Neuronal stem cell (in vitro differentiated cells): ENCODE measurements around the gene ARL2.

Experiments used
- DNase-seq: peaks from one replicate; pipeline ENCODE4 v3.0.0-alpha.2; 2013; ENCODE audit warnings: low spot score
- H2AFZ ChIP-seq: one replicate; pipeline ENCODE4 v1.6.1; 2013; ENCODE audit warnings: mild to moderate bottlenecking, low read length, inconsistent platforms
- H2AK5ac ChIP-seq: 2 replicates; pipeline ENCODE4 v1.6.1; 2013; ENCODE audit warnings: low read depth, mild to moderate bottlenecking, inconsistent platforms, low read length, moderate library complexity, mixed read lengths
- H2BK120ac ChIP-seq: 2 replicates; pipeline ENCODE4 v1.6.1; 2013; ENCODE audit warnings: low read depth, mild to moderate bottlenecking, inconsistent platforms, low read length, moderate library complexity, mixed read lengths
- H2BK12ac ChIP-seq: one replicate; pipeline ENCODE4 v1.6.1; 2013; ENCODE audit warnings: low read length, inconsistent platforms
- H2BK15ac ChIP-seq: 2 replicates; pipeline ENCODE4 v1.6.1; 2013; ENCODE audit warnings: mild to moderate bottlenecking, low read length, inconsistent platforms, mixed read lengths
- H2BK5ac ChIP-seq: one replicate; pipeline ENCODE4 v1.6.1; 2013; ENCODE audit warnings: inconsistent platforms, mild to moderate bottlenecking, low read length, moderate library complexity
- H3K14ac ChIP-seq: one replicate; pipeline ENCODE4 v1.6.1; 2013; ENCODE audit warnings: low read length, inconsistent platforms
- H3K18ac ChIP-seq: 2 replicates; pipeline ENCODE4 v1.6.1; 2013; ENCODE audit warnings: low read length, inconsistent platforms
- H3K23ac ChIP-seq: 2 replicates; pipeline ENCODE4 v1.6.1; 2013; ENCODE audit warnings: low read depth, mild to moderate bottlenecking, mixed read lengths, low read length, inconsistent platforms; ENCODE audit not compliant: poor library complexity
- H3K27ac ChIP-seq: replicated peaks from 3 replicates; pipeline ENCODE4 v1.5.1; 2013; ENCODE audit warnings: low read length, inconsistent platforms
- H3K27me3 ChIP-seq, 3 experiments: 2 replicates each; pipeline ENCODE4 v1.6.1; 2013; ENCODE audit warnings: low read length in 3 of 3, mild to moderate bottlenecking in 2 of 3, inconsistent platforms in 1 of 3, low read depth in 1 of 3, mixed read lengths in 1 of 3, moderate library complexity in 1 of 3; ENCODE audit not compliant: control insufficient read depth in 3 of 3, insufficient read depth in 3 of 3
- H3K36me3 ChIP-seq, 2 donors: replicated peaks in 1 of 2; 2 replicates each; pipeline ENCODE4 v1.6.1; 2013; ENCODE audit warnings: low read length in 2 of 2; ENCODE audit not compliant: control insufficient read depth in 2 of 2, insufficient read depth in 2 of 2
- H3K4ac ChIP-seq: 2 replicates; pipeline ENCODE4 v1.6.1; 2013; ENCODE audit warnings: inconsistent platforms, mild to moderate bottlenecking, low read length, moderate library complexity
- H3K4me1 ChIP-seq, 2 donors: 1 replicate in 1 of 2; 2 replicates in 1 of 2; pipeline ENCODE4 v1.6.1; 2013; ENCODE audit warnings: low read length in 2 of 2, low read depth in 1 of 2; ENCODE audit not compliant: control insufficient read depth in 2 of 2, insufficient read depth in 1 of 2
- H3K4me2 ChIP-seq: one replicate; pipeline ENCODE4 v1.6.1; 2013; ENCODE audit warnings: mild to moderate bottlenecking, low read length, inconsistent platforms; ENCODE audit not compliant: insufficient read depth, poor library complexity, severe bottlenecking
- H3K4me3 ChIP-seq, 2 donors: 2 replicates each; pipeline ENCODE4 v1.5.1; 2013; ENCODE audit warnings: low read length in 2 of 2, mild to moderate bottlenecking in 2 of 2, inconsistent platforms in 1 of 2, moderate library complexity in 1 of 2
- H3K79me1 ChIP-seq: one replicate; pipeline ENCODE4 v1.6.1; 2013; ENCODE audit warnings: low read depth, mild to moderate bottlenecking, inconsistent platforms, low read length, moderate library complexity
- H3K9ac ChIP-seq: one replicate; pipeline ENCODE4 v1.6.1; 2013; ENCODE audit warnings: mild to moderate bottlenecking, low read depth, low read length, inconsistent platforms; ENCODE audit not compliant: poor library complexity
- H3K9me3 ChIP-seq, 2 donors: replicated peaks in 1 of 2; 2 replicates each; pipeline versions ENCODE3 to v1.6.1; 2013; ENCODE audit warnings: low read length in 2 of 2, mild to moderate bottlenecking in 2 of 2, inconsistent platforms in 1 of 2, low read depth in 1 of 2, mixed read lengths in 1 of 2, moderate library complexity in 1 of 2; ENCODE audit not compliant: control insufficient read depth in 2 of 2, insufficient read depth in 1 of 2
- H4K8ac ChIP-seq: one replicate; pipeline ENCODE4 v1.6.1; 2013; ENCODE audit warnings: low read depth, mild to moderate bottlenecking, inconsistent platforms, low read length, moderate library complexity
- H4K91ac ChIP-seq: one replicate; pipeline ENCODE4 v1.6.1; 2013; ENCODE audit warnings: low read length, low read depth, mild to moderate bottlenecking, inconsistent platforms; ENCODE audit not compliant: poor library complexity
- whole genome bisulfite sequencing, 2 donors: extraction: QIAGEN DNeasy Blood & Tissue Kit; methylation state at CpG; one replicate each; pipeline ENCODE4 v1.1.7; 2013; ENCODE audit warnings: missing lambda C conversion rate in 2 of 2, mixed read lengths in 1 of 2; ENCODE audit not compliant: insufficient read length in 2 of 2, insufficient replicate concordance in 1 of 2; ENCODE audit errors: extremely low coverage in 2 of 2; 5-methylcytosine and 5-hydroxymethylcytosine counted together

The ARL2 gene

GRCh38 chr11:65053827-65054508 lies 40.0 kb downstream of the ARL2 start:
- no peak for DNase-seq
- H2BK12ac ChIP-seq = no peak overlapping the region
- H3K23ac ChIP-seq = peak overlapping the region; percentile 44
- H3K4me2 ChIP-seq = no peak overlapping the region
- H3K36me3 ChIP-seq = no peaks in the 10 kb centered on the region
- no peak overlapping the region for H2AFZ ChIP-seq
- H2BK15ac ChIP-seq = peak overlapping the region; percentile 85
- H2AK5ac ChIP-seq = peak overlapping the region; percentile 40
- peaks cover 0 to 22% (median 2%) of the 10 kb centered on the region in 3 experiments for H3K27me3 ChIP-seq
- H3K4me1 ChIP-seq = no peaks in the 10 kb centered on the region
- no peak overlapping the region for H2BK5ac ChIP-seq
- no peak overlapping the region for H3K4ac ChIP-seq
- peak overlapping the region in 1 of 2 donors; percentile 12 for H3K4me3 ChIP-seq
- H3K79me1 ChIP-seq = peaks cover 3% of the 10 kb centered on the region
- H3K14ac ChIP-seq = no peak overlapping the region
- H2BK120ac ChIP-seq = no peak overlapping the region
- H3K9ac ChIP-seq = peak overlapping the region; percentile 4
- no peak overlapping the region for H3K27ac ChIP-seq
- no peak overlapping the region for H4K8ac ChIP-seq
- no peaks in the 10 kb centered on the region for H3K9me3 ChIP-seq
- no peak overlapping the region for H4K91ac ChIP-seq
- no CpG with 5 or more reads among the region's 8 CpGs for WGBS, 2 donors
- H3K18ac ChIP-seq = no peak overlapping the region

GRCh38 chr11:65055538-65055937 lies 41.6 kb downstream of the ARL2 start:
- H4K8ac ChIP-seq = no peak overlapping the region
- H3K18ac ChIP-seq = no peak overlapping the region
- H3K4me1 ChIP-seq = no peaks in the 10 kb centered on the region
- peaks cover 0 to 22% (median 2%) of the 10 kb centered on the region in 3 experiments for H3K27me3 ChIP-seq
- no peak overlapping the region for H3K27ac ChIP-seq
- H3K79me1 ChIP-seq = peaks cover 3% of the 10 kb centered on the region
- no peak overlapping the region for H3K4me3 ChIP-seq
- no peak overlapping the region for H2BK120ac ChIP-seq
- no peak overlapping the region for H2BK15ac ChIP-seq
- no peak overlapping the region for H2AFZ ChIP-seq
- no peak overlapping the region for H3K14ac ChIP-seq
- H2AK5ac ChIP-seq = no peak overlapping the region
- no CpG with 5 or more reads among the region's 1 CpG for WGBS, 2 donors
- H3K4me2 ChIP-seq = no peak overlapping the region
- no peaks in the 10 kb centered on the region for H3K9me3 ChIP-seq
- no peaks in the 10 kb centered on the region for H3K36me3 ChIP-seq
- H3K9ac ChIP-seq = no peak overlapping the region
- H3K23ac ChIP-seq = no peak overlapping the region
- DNase-seq = no peak
- H4K91ac ChIP-seq = no peak overlapping the region
- H2BK5ac ChIP-seq = no peak overlapping the region
- no peak overlapping the region for H2BK12ac ChIP-seq
- H3K4ac ChIP-seq = no peak overlapping the region

GRCh38 chr11:65056999-65057398 lies 43.0 kb downstream of the ARL2 start:
- peaks cover 3% of the 10 kb centered on the region for H3K79me1 ChIP-seq
- WGBS, 2 donors = no CpG with 5 or more reads among the region's 6 CpGs

GRCh38 chr11:65057526-65057925 lies 43.6 kb downstream of the ARL2 start:
- H3K14ac ChIP-seq = peak overlapping the region; percentile 21
- H4K91ac ChIP-seq = no peak overlapping the region
- H3K4me1 ChIP-seq = no peaks in the 10 kb centered on the region
- H3K23ac ChIP-seq = no peak overlapping the region
- no peaks in the 10 kb centered on the region for H3K9me3 ChIP-seq
- H2BK12ac ChIP-seq = no peak overlapping the region
- peak overlapping the region; percentile 8 for H2BK120ac ChIP-seq
- no peak overlapping the region for H3K4me2 ChIP-seq
- no peak overlapping the region for H3K18ac ChIP-seq
- H3K9ac ChIP-seq = no peak overlapping the region
- H2BK15ac ChIP-seq = no peak overlapping the region
- no peak overlapping the region for H2AFZ ChIP-seq
- WGBS, 2 donors = no CpG with 5 or more reads among the region's 7 CpGs
- H3K27me3 ChIP-seq = peaks cover 0 to 22% (median 2%) of the 10 kb centered on the region in 3 experiments
- H3K4ac ChIP-seq = no peak overlapping the region
- peak overlapping the region; percentile 66 for H2BK5ac ChIP-seq
- H2AK5ac ChIP-seq = peak overlapping the region; percentile 90
- no peak overlapping the region for H3K4me3 ChIP-seq
- no peak overlapping the region for H4K8ac ChIP-seq
- H3K79me1 ChIP-seq = peaks cover 3% of the 10 kb centered on the region
- no peak overlapping the region for H3K27ac ChIP-seq
- no peaks in the 10 kb centered on the region for H3K36me3 ChIP-seq
- no peak for DNase-seq

More at GRCh38 chr11:65056999-65057398, 43.0 kb downstream of the ARL2 start:
- no peaks in the 10 kb centered on the region for H3K9me3 ChIP-seq
- H2AFZ ChIP-seq = no peak overlapping the region
- H3K4me1 ChIP-seq = no peaks in the 10 kb centered on the region
- no peak overlapping the region for H3K18ac ChIP-seq
- H3K36me3 ChIP-seq = no peaks in the 10 kb centered on the region
- H3K4me3 ChIP-seq = no peak overlapping the region
- peak overlapping the region; percentile 77 for H3K9ac ChIP-seq
- H2BK120ac ChIP-seq = no peak overlapping the region
- H3K14ac ChIP-seq = no peak overlapping the region
- H3K4ac ChIP-seq = no peak overlapping the region
- no peak overlapping the region for H3K4me2 ChIP-seq
- H4K91ac ChIP-seq = no peak overlapping the region
- H2AK5ac ChIP-seq = peak overlapping the region; percentile 90
- peak overlapping the region; percentile 66 for H2BK5ac ChIP-seq
- DNase-seq = no peak
- no peak overlapping the region for H4K8ac ChIP-seq
- H3K27ac ChIP-seq = no peak overlapping the region
- no peak overlapping the region for H2BK12ac ChIP-seq
- no peak overlapping the region for H2BK15ac ChIP-seq
- no peak overlapping the region for H3K23ac ChIP-seq
- peaks cover 0 to 22% (median 2%) of the 10 kb centered on the region in 3 experiments for H3K27me3 ChIP-seq
